Ishikawa (cell line): ENCODE measurements around the gene TRAF4.

Experiments
- CREB1 ChIP-seq: IDR thresholded peaks from 2 replicates; pipeline ENCODE4 v1.6.1; 2012; ENCODE audit warnings: low read depth
- NFIC ChIP-seq: IDR thresholded peaks from 2 replicates; pipeline ENCODE4 v1.6.1; 2012
- RAD21 ChIP-seq: IDR thresholded peaks from 2 replicates; pipeline ENCODE4 v1.6.1; 2012; ENCODE audit warnings: low read depth
- YY1 ChIP-seq: IDR thresholded peaks from 2 replicates; pipeline ENCODE4 v1.6.1; 2012; ENCODE audit warnings: low read depth
- TF ChIP-seq, protein P1 (sequence below): IDR thresholded peaks from 2 replicates; pipeline ENCODE4 v1.6.1; 2012

DNA sequence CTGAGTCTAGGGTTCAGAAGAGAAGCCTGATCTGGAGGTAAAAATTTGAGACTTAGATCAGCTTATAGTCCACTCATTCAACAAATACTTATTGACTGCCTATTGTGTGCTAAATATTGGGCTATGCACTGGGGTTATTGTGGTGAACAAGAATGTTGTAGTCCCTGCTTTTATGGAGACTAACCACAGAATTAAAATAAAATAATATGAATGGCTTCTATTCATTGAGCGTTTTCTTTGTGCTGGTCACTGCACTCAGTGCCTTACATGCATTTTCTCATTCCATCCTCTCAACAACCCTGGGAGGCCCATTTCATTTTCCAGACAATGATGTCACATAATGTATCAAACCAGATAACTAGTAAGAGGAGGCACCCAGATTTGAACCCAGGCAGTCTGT is 10.5 kb upstream of the TRAF4 start:
- TF ChIP-seq RAD21 (no peak), CREB1 (no peak), YY1 (no peak), NFIC (no peak)
- TF ChIP-seq, protein P1, sequence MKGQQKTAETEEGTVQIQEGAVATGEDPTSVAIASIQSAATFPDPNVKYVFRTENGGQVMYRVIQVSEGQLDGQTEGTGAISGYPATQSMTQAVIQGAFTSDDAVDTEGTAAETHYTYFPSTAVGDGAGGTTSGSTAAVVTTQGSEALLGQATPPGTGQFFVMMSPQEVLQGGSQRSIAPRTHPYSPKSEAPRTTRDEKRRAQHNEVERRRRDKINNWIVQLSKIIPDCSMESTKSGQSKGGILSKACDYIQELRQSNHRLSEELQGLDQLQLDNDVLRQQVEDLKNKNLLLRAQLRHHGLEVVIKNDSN = no peak
